ENCODE measurements around the gene GAD2.
"Not testable (repeated sequence)": the region's sequence is repeated elsewhere in the genome, so short reads cannot be mapped to it uniquely, and the experiment has no call there.

Gene GAD2

GRCh38 chr10:26314265-26315013, 97.9 kb downstream of the GAD2 start:
- no peak for DNase-seq

GRCh38 chr10:26318672-26319071, 102.1 kb downstream of the GAD2 start:
- TF ChIP-seq POLR2A (IDR thresholded peaks at IDR 0.05; ENCODE audit: low read length) (no peak), GATA1 (IDR thresholded peaks at IDR 0.05; ENCODE audit: low read depth, low read length) (no peak)
- DNase-seq, result no peak

More at GRCh38 chr10:26314265-26315013, 97.9 kb downstream of the GAD2 start:
- TF ChIP-seq GATA1 (IDR thresholded peaks at IDR 0.05; ENCODE audit: low read depth, low read length) (no peak), POLR2A (IDR thresholded peaks at IDR 0.05; ENCODE audit: low read length) (no peak)

GRCh38 chr10:26323219-26323618, 106.6 kb downstream of the GAD2 start:
- DNase-seq, result no peak
- TF ChIP-seq GATA1 (IDR thresholded peaks at IDR 0.05; ENCODE audit: low read depth, low read length), result no peak
- no peak for TF ChIP-seq POLR2A (IDR thresholded peaks at IDR 0.05; ENCODE audit: low read length)

- TF ChIP-seq POLR2A (IDR thresholded peaks at IDR 0.05; ENCODE audit: low read length), result no peak
- TF ChIP-seq GATA1 (IDR thresholded peaks at IDR 0.05; ENCODE audit: low read depth, low read length), result no peak
- DNase-seq, result no peak
Observed at GRCh38 chr10:26326851-26327250, 110.3 kb downstream of the GAD2 start.

GRCh38 chr10:26327811-26328210, 111.2 kb downstream of the GAD2 start:
- DNase-seq, result no peak
- TF ChIP-seq GATA1 (IDR thresholded peaks at IDR 0.05; ENCODE audit: low read depth, low read length) (no peak), POLR2A (IDR thresholded peaks at IDR 0.05; ENCODE audit: low read length) (no peak)

- DNase-seq, result no peak
- no peak for TF ChIP-seq POLR2A (IDR thresholded peaks at IDR 0.05; ENCODE audit: low read length)
- TF ChIP-seq GATA1 (IDR thresholded peaks at IDR 0.05; ENCODE audit: low read depth, low read length), result no peak
Observed at GRCh38 chr10:26331371-26331770, 114.8 kb downstream of the GAD2 start.

GRCh38 chr10:26334232-26334931, 117.8 kb downstream of the GAD2 start:
- DNase-seq, result no peak
- TF ChIP-seq GATA1 (IDR thresholded peaks at IDR 0.05; ENCODE audit: low read depth, low read length) (no peak), POLR2A (IDR thresholded peaks at IDR 0.05; ENCODE audit: low read length) (no peak)

GRCh38 chr10:26334932-26335573, 118.5 kb downstream of the GAD2 start:
- peak; percentile 60 to 72 for DNase-seq
- TF ChIP-seq POLR2A (IDR thresholded peaks at IDR 0.05; ENCODE audit: low read length), result no peak

- TF ChIP-seq GATA1 (IDR thresholded peaks at IDR 0.05; ENCODE audit: low read depth, low read length), result no peak
- TF ChIP-seq POLR2A (IDR thresholded peaks at IDR 0.05; ENCODE audit: low read length), result no peak
- no peak for DNase-seq
Observed at GRCh38 chr10:26335574-26336093, 119.1 kb downstream of the GAD2 start.

GRCh38 chr10:26336979-26337378, 120.4 kb downstream of the GAD2 start:
- no peak for TF ChIP-seq POLR2A (IDR thresholded peaks at IDR 0.05; ENCODE audit: low read length)
- no peak for TF ChIP-seq GATA1 (IDR thresholded peaks at IDR 0.05; ENCODE audit: low read depth, low read length)
- no peak for DNase-seq

GRCh38 chr10:26341701-26342100, 125.1 kb downstream of the GAD2 start:
- no peak for DNase-seq
- TF ChIP-seq POLR2A (IDR thresholded peaks at IDR 0.05; ENCODE audit: low read length) (no peak), GATA1 (IDR thresholded peaks at IDR 0.05; ENCODE audit: low read depth, low read length) (no peak)

GRCh38 chr10:26348821-26349417, 132.3 kb downstream of the GAD2 start:
- not testable (repeated sequence) for DNase-seq

Measured in erythroblast (primary cell).